ENCODE results near the gene TPST2. TPM values are rescaled to one million over a fixed set of nuclear protein-coding genes. Genes with fewer than 3 reads are reported as not detected.

TPST2 gene
- total and polyA plus RNA-seq, 2 of the 4 experiments (the other 2 are of a cell fraction), result 42.5 to 63.6 TPM

- Histone ChIP-seq H3K4me2 (ENCODE audit: low read depth, low read length) (no peak overlapping the region), H3K18ac (ENCODE audit: low read depth, low read length) (peak overlapping the region; percentile 22; the same call in 1 of the 2 replicates), H4K8ac (ENCODE audit: low read depth in 2 of 2, low read length in 2 of 2) (peak overlapping the region; percentile 34 to 92; a peak in 3 of 4 replicates), H3K27ac (ENCODE audit: insufficient read depth, low read length) (peak overlapping the region; percentile 23), H3K79me1 (ENCODE audit: low read depth in 1 of 2, low read length in 2 of 2) (peaks cover 45 to 78% of the 10 kb centered on the region in 2 experiments), H2BK15ac (ENCODE audit: low read depth, low read length) (peak overlapping the region; percentile 87; the same call in 2 of the 3 replicates), H3K4ac (ENCODE audit: low read depth, low read length) (peak overlapping the region; percentile 97), H3K36me3 (ENCODE audit: control insufficient read depth, insufficient read depth, low read length) (no peaks in the 10 kb centered on the region; the same call in 1 of the 2 replicates), H2AFZ (replicated peaks; ENCODE audit: low read length, poor library complexity) (peak overlapping the region; percentile 33), H4K91ac (ENCODE audit: insufficient read depth, low read depth, low read length) (peak overlapping the region; percentile 98), H2BK120ac (ENCODE audit: low read depth, low read length) (peak overlapping the region; percentile 91), H4K20me1 (ENCODE audit: insufficient read depth, low read length) (no peaks in the 10 kb centered on the region), H3K4me3 (ENCODE audit: insufficient read depth, low read depth, low read length) (no peak overlapping the region), H3K56ac (ENCODE audit: extremely low read depth, insufficient read depth, low read length) (peak overlapping the region; percentile 67; the same call in 1 of the 2 replicates), H3K9me1 (ENCODE audit: insufficient read depth, low read length) (peaks cover 35% of the 10 kb centered on the region), H2AK5ac (ENCODE audit: low read depth, low read length) (peak overlapping the region; percentile 77), H3K9me3 (ENCODE audit: control insufficient read depth, insufficient read depth, low read length) (no peaks in the 10 kb centered on the region), H3K4me1 (ENCODE audit: control insufficient read depth, insufficient read depth, low read length) (peaks cover 23% of the 10 kb centered on the region), H3K9ac (ENCODE audit: low read depth, low read length) (no peak overlapping the region), H3K27me3 (ENCODE audit: control insufficient read depth, insufficient read depth, low read length) (no peaks in the 10 kb centered on the region), H4K5ac (ENCODE audit: low read depth, low read length) (no peak overlapping the region), H2BK5ac (ENCODE audit: low read depth, low read length, poor library complexity, severe bottlenecking) (peak overlapping the region; percentile 88), H2BK20ac (ENCODE audit: low read depth, low read length) (peak overlapping the region; percentile 82), H3K14ac (replicated peaks; ENCODE audit: low read depth, low read length) (peak overlapping the region; percentile 74), H2AK9ac (replicated peaks; ENCODE audit: low read depth, low read length, poor library complexity) (peak overlapping the region; percentile 84), H3K23ac (ENCODE audit: low read depth, low read length) (peak overlapping the region; percentile 77)
- TF ChIP-seq POLR2A (IDR thresholded peaks at IDR 0.05; ENCODE audit: low read depth, low read length), result no peak
- no peak for TF ChIP-seq RCOR1 (IDR thresholded peaks at IDR 0.05; ENCODE audit: insufficient replicate concordance, low read length)
- TF ChIP-seq, protein P1, sequence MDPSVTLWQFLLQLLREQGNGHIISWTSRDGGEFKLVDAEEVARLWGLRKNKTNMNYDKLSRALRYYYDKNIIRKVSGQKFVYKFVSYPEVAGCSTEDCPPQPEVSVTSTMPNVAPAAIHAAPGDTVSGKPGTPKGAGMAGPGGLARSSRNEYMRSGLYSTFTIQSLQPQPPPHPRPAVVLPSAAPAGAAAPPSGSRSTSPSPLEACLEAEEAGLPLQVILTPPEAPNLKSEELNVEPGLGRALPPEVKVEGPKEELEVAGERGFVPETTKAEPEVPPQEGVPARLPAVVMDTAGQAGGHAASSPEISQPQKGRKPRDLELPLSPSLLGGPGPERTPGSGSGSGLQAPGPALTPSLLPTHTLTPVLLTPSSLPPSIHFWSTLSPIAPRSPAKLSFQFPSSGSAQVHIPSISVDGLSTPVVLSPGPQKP (IDR thresholded peaks at IDR 0.05; ENCODE audit: borderline replicate concordance, low read depth, low read length), result no peak
- dilution Hi-C loops (cut with HindIII; ENCODE audit: low sequenced_read_pairs, unreplicated experiment), result no loop called here
- in situ Hi-C loops (cut with MboI; ENCODE audit: low sequenced_read_pairs), result no loop called here
- POLR2A ChIA-PET (ENCODE audit: unreplicated experiment), result no interaction called here
- CTCF ChIA-PET, result no interaction called here
- BruUV-seq (replicated peaks), result no TSS peak
- intact Hi-C loops (cut with micrococcal nuclease), result loop anchor here (1.0 kb wide), 1 partner anchor 19 kb away; no protein-coding TSS in a partner anchor
- no peak for DNase-seq
- ATAC-seq (ENCODE audit: low read depth), result peak; percentile 3; the same call in 1 of the 2 replicates
- no CpG with 5 or more reads among the region's 4 CpGs for WGBS, 2 experiments (ENCODE audit: extremely low coverage in 2 of 2, insufficient read length in 1 of 2)
These were observed 39.9 kb downstream of the TPST2 start for GRCh38 chr22:26549902-26550497.
